ENCODE results near the gene CINP.

CINP gene

DNA sequence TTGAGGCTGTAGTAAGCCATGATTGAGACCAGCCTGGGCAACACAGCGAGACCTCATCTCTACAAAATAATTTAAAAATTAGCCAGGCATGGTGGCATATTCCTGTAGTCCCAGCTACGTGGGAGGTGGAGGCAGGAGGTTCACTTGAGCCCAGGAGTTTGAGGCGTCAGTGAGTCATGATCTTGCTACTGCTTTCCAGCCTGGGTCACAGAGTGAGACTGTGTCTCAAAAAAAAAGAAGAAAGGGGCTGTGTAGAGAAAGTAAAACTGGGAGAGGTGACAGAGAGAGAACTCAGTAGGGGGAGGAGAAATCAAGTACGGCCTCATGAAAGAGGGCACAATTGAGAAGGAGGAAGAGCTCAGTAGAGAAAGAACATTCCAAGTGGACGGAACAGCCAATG lies 12.4 kb upstream of the CINP start:
- Histone ChIP-seq H3K9me2 (replicated peaks; ENCODE audit: low read depth, low read length) (no peaks in the 10 kb centered on the region), H3F3A (ENCODE audit: low read depth) (no peaks in the 10 kb centered on the region), H3K27me3 (ENCODE audit: insufficient read depth, low read length, poor library complexity, severe bottlenecking) (no peaks in the 10 kb centered on the region), H2AFZ (ENCODE audit: low read length) (no peak overlapping the region), H3K9ac (ENCODE audit: low read depth, low read length, poor library complexity, severe bottlenecking) (no peak overlapping the region), H3K4me3 (ENCODE audit: low read length, poor library complexity, severe bottlenecking) (no peak overlapping the region), H3K79me2 (ENCODE audit: insufficient read depth, low read length) (no peaks in the 10 kb centered on the region), H3K9me3 (ENCODE audit: insufficient read depth, low read depth, low read length) (no peaks in the 10 kb centered on the region), H3K36me3 (ENCODE audit: insufficient read depth, low read length) (no peaks in the 10 kb centered on the region), H4K20me1 (ENCODE audit: insufficient read depth, low read length, poor library complexity, severe bottlenecking) (no peaks in the 10 kb centered on the region), H3K4me1 (ENCODE audit: insufficient read depth, low read length, poor library complexity, severe bottlenecking) (no peaks in the 10 kb centered on the region), H3K4me2 (ENCODE audit: low read depth, low read length, poor library complexity, severe bottlenecking) (no peak overlapping the region)
- TF ChIP-seq, protein P1, sequence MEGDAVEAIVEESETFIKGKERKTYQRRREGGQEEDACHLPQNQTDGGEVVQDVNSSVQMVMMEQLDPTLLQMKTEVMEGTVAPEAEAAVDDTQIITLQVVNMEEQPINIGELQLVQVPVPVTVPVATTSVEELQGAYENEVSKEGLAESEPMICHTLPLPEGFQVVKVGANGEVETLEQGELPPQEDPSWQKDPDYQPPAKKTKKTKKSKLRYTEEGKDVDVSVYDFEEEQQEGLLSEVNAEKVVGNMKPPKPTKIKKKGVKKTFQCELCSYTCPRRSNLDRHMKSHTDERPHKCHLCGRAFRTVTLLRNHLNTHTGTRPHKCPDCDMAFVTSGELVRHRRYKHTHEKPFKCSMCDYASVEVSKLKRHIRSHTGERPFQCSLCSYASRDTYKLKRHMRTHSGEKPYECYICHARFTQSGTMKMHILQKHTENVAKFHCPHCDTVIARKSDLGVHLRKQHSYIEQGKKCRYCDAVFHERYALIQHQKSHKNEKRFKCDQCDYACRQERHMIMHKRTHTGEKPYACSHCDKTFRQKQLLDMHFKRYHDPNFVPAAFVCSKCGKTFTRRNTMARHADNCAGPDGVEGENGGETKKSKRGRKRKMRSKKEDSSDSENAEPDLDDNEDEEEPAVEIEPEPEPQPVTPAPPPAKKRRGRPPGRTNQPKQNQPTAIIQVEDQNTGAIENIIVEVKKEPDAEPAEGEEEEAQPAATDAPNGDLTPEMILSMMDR (conservative IDR thresholded peaks at IDR 0.05; ENCODE audit: low read length) = no peak

DNA sequence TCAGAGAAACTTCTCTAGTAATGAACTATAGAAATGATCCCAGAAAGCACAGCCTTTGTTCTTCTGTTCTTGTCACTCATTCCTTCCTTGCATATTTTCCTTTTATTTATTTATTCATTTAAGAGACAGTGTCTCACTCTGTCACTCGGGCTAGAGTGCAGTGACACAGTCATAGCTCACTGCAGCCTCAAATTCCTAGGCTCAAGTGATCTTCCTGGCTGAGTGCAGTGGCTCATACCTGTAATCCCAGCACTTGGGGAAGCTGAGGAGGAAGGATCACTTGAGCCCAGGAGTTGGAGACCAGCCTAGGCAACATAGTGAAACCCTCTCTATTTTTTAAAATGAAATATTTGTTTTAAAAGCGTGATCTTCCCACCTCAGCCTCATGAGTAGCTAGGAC lies 11.6 kb upstream of the CINP start:
- Histone ChIP-seq H3K4me2 (ENCODE audit: low read depth, low read length, poor library complexity, severe bottlenecking) (no peak overlapping the region), H3K36me3 (ENCODE audit: insufficient read depth, low read length) (no peaks in the 10 kb centered on the region), H3K79me2 (ENCODE audit: insufficient read depth, low read length) (no peaks in the 10 kb centered on the region), H3K9ac (ENCODE audit: low read depth, low read length, poor library complexity, severe bottlenecking) (no peak overlapping the region), H3K4me3 (ENCODE audit: low read length, poor library complexity, severe bottlenecking) (no peak overlapping the region), H3F3A (ENCODE audit: low read depth) (no peaks in the 10 kb centered on the region), H2AFZ (ENCODE audit: low read length) (no peak overlapping the region), H3K4me1 (ENCODE audit: insufficient read depth, low read length, poor library complexity, severe bottlenecking) (no peaks in the 10 kb centered on the region), H3K27me3 (ENCODE audit: insufficient read depth, low read length, poor library complexity, severe bottlenecking) (no peaks in the 10 kb centered on the region), H3K9me2 (replicated peaks; ENCODE audit: low read depth, low read length) (no peaks in the 10 kb centered on the region), H3K9me3 (ENCODE audit: insufficient read depth, low read depth, low read length) (no peaks in the 10 kb centered on the region), H4K20me1 (ENCODE audit: insufficient read depth, low read length, poor library complexity, severe bottlenecking) (no peaks in the 10 kb centered on the region)
- TF ChIP-seq, protein P1 (conservative IDR thresholded peaks at IDR 0.05; ENCODE audit: low read length) = no peak
- TF ChIP-seq EZH2phosphoT487 (IDR thresholded peaks at IDR 0.05; ENCODE audit: borderline replicate concordance) = no peak

DNA sequence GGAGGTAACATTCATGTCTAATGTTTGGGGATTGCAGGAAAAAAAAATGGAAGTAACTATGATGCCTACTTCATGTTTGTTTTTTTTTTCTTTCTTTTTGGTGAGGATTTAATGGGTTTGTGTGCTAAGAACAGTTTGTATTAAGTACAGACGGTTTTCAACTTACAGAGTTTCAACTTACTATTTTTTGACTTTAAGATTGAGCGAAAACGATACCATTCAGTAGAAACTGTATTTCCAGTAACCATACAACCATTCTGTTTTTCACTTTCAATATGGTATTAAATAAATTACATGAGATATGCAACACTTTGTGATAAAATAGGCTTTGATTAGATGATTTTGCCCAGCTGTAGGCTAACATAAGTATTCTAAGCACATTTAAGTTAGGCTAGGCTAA lies 10.4 kb upstream of the CINP start:
- Histone ChIP-seq H3K4me2 (ENCODE audit: low read depth, low read length, poor library complexity, severe bottlenecking) (no peak overlapping the region), H3K79me2 (ENCODE audit: insufficient read depth, low read length) (no peaks in the 10 kb centered on the region), H3F3A (ENCODE audit: low read depth) (no peaks in the 10 kb centered on the region), H3K36me3 (ENCODE audit: insufficient read depth, low read length) (no peaks in the 10 kb centered on the region), H3K27me3 (ENCODE audit: insufficient read depth, low read length, poor library complexity, severe bottlenecking) (no peaks in the 10 kb centered on the region), H3K9me3 (ENCODE audit: insufficient read depth, low read depth, low read length) (no peaks in the 10 kb centered on the region), H3K9me2 (replicated peaks; ENCODE audit: low read depth, low read length) (no peaks in the 10 kb centered on the region), H3K4me1 (ENCODE audit: insufficient read depth, low read length, poor library complexity, severe bottlenecking) (peaks cover 3% of the 10 kb centered on the region), H4K20me1 (ENCODE audit: insufficient read depth, low read length, poor library complexity, severe bottlenecking) (no peaks in the 10 kb centered on the region), H3K4me3 (ENCODE audit: low read length, poor library complexity, severe bottlenecking) (no peak overlapping the region), H2AFZ (ENCODE audit: low read length) (no peak overlapping the region), H3K9ac (ENCODE audit: low read depth, low read length, poor library complexity, severe bottlenecking) (no peak overlapping the region)
- TF ChIP-seq, protein P1 (conservative IDR thresholded peaks at IDR 0.05; ENCODE audit: low read length) = no peak
- TF ChIP-seq EZH2phosphoT487 (IDR thresholded peaks at IDR 0.05; ENCODE audit: borderline replicate concordance) = no peak

Measured in Loucy (cell line).